Retinal pigment epithelial cell (primary cell): ENCODE data around the gene WNT4.

ENCODE experiments used
- DNase-seq: peaks from one replicate; pipeline ENCODE4 v3.0.0-alpha.2; 2010; ENCODE audit warnings: low read depth
- H3K4me3 ChIP-seq: 2 replicates; pipeline ENCODE4 v1.5.1; 2011; ENCODE audit warnings: mild to moderate bottlenecking, low read length, control low read depth, moderate library complexity
- CTCF ChIP-seq: conservative IDR thresholded peaks from 2 replicates; pipeline ENCODE4 v1.5.1; 2011; ENCODE audit warnings: low read depth, low read length, control low read depth, inconsistent platforms

Gene WNT4

GRCh38 chr1:22131062-22131461, 11.8 kb downstream of the WNT4 start:
- no peak for TF ChIP-seq CTCF
- no peak for DNase-seq
- no peak overlapping the region for H3K4me3 ChIP-seq

- no peak for DNase-seq
- H3K4me3 ChIP-seq: no peak overlapping the region
- TF ChIP-seq CTCF: no peak
These were observed 13.3 kb downstream of the WNT4 start for GRCh38 chr1:22129501-22130117.

DNA sequence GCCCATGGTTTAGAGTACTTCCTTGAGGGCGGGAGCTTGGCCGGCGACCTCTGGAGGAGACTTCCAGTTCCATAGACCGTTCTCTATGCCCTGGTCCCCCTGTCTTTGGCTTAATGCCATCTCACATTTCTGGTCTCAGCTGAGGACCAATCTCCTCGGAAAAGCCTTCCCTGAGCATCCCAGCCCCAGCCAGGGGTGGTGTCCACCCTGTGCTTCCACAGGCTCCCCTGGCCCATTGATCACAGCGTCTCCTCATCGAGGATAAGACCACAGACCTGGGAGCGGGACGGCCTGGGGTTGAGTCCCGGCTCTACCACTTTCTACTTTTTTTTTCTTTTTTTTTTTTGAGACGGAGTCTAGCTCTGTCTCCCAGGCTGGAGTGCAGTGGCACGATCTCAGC, 14.5 kb downstream of the WNT4 start:
- no peak for DNase-seq
- TF ChIP-seq CTCF: no peak
- H3K4me3 ChIP-seq: no peak overlapping the region

- DNase-seq: no peak
- H3K4me3 ChIP-seq: no peak overlapping the region
- no peak for TF ChIP-seq CTCF
These were observed 15.2 kb downstream of the WNT4 start for GRCh38 chr1:22127731-22128130.

DNA sequence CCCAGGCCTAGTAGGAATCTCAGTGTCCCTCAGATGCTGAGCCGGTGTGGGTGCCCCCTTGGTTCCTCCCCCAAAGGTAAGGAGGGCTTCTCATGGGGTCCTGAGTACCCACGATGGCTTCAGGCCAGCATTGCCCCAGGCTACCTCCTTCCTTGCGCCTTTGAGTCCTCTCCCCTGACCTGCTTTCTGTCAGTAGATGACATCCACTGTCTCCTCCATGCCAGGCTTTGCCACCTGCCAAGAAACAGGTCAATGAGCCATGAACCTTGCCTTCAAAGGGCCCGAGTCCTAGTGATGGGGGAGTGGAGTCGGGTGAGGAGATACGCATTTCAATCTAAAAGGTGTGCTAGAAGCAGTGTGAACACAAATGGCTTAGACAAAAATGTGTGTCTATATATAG, 15.6 kb downstream of the WNT4 start:
- TF ChIP-seq CTCF: no peak
- H3K4me3 ChIP-seq: no peak overlapping the region
- DNase-seq: no peak

GRCh38 chr1:22126531-22126930, 16.4 kb downstream of the WNT4 start:
- no peak for DNase-seq
- H3K4me3 ChIP-seq: no peak overlapping the region
- no peak for TF ChIP-seq CTCF

DNA sequence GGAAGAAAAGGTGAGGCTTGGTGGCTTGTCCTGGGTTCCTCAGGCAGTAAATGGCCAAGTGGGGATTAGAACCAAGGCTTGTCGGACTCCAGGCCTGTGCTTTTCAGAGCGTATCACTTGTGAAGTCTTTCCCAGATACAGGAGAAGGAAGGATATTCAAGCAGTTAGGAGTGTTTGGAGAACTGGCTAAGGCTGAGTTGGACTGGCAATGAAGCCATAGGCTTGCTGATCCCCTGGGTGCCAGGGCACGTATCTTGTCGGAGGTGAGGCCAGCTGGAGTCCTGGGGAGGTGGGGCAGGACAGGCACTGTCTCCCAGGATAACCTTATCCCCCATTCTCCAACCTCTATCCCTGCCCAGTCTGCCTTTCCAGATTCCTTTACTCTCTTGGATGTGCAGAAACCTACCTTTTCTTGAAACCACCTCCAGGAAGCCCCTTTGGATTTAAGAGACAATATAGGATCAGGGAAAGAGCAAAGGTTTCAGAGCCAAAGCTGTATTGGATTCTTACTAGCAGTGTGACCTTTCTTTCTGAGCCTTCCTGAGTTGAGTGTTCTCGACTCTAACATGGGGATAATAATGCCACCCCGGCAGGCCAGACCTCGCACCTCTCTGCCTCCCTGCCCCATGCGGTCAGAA, 18.2 kb downstream of the WNT4 start:
- no peak for DNase-seq
- no peak for TF ChIP-seq CTCF
- no peak overlapping the region for H3K4me3 ChIP-seq
